Transverse colon (tissue), 4 donors: ENCODE measurements around the gene TOMM34.

Source experiments
- CTCF ChIP-seq, 5 experiments: fragments of 200-600 bp in 3 of 5; fragments of 450-650 bp in 2 of 5; sonication (generic) in 3 of 5; IDR thresholded peaks; 1 replicate in 2 of 5; 2 replicates in 3 of 5; pipeline ENCODE4 v1.5.1; 2016 to 2017; ENCODE audit warnings: antibody characterized with exemption in 5 of 5, inconsistent platforms in 3 of 5, mild to moderate bottlenecking in 2 of 5, moderate library complexity in 1 of 5
- POLR2A ChIP-seq: fragments of 450-650 bp; IDR thresholded peaks from one replicate; pipeline ENCODE4 v1.6.1; 2016; ENCODE audit warnings: antibody characterized with exemption, mild to moderate bottlenecking, moderate library complexity
- POLR2AphosphoS5 ChIP-seq, 3 donors: sonication (generic); formaldehyde crosslinking; IDR thresholded peaks; one replicate each; pipeline ENCODE4 v1.6.1; 2016; ENCODE audit warnings: antibody characterized with exemption in 3 of 3

GRCh38 chr20:44997171-44997570 lies 37.0 kb upstream of the TOMM34 start:
- no peak for TF ChIP-seq CTCF (IDR thresholded peaks at IDR 0.05)
- TF ChIP-seq POLR2A: no peak
- no peak for TF ChIP-seq POLR2AphosphoS5 (IDR thresholded peaks at IDR 0.05)
